Measurements from ENCODE around the gene SMARCAD1.
A peak's percentile ranks its signal among the peaks of the same experiment; 100 is the strongest.

The SMARCAD1 gene

GRCh38 chr4:94207469-94208224, at the start of gene SMARCAD1:
SMARCAD1 (plus strand) TSS chr4:94207865; CDS start chr4:94208395, 530 bp downstream.
- peak; percentile 47 for DNase-seq (ENCODE audit: low spot score)

- DNase-seq (ENCODE audit: low spot score) = no peak
Measured at GRCh38 chr4:94158883-94159282, 48.8 kb upstream of the SMARCAD1 start.

- no peak for DNase-seq (ENCODE audit: low spot score)
Measured at GRCh38 chr4:94159790-94160189, 47.9 kb upstream of the SMARCAD1 start.

GRCh38 chr4:94160774-94161173, 46.9 kb upstream of the SMARCAD1 start:
- DNase-seq (ENCODE audit: low spot score) = no peak

- DNase-seq (ENCODE audit: low spot score) = no peak
Measured at GRCh38 chr4:94165256-94165655, 42.4 kb upstream of the SMARCAD1 start.

- no peak for DNase-seq (ENCODE audit: low spot score)
Measured at GRCh38 chr4:94168321-94168720, 39.3 kb upstream of the SMARCAD1 start.

- DNase-seq (ENCODE audit: low spot score) = no peak
Measured at GRCh38 chr4:94169803-94170372, 37.8 kb upstream of the SMARCAD1 start.

GRCh38 chr4:94171616-94172015, 36.0 kb upstream of the SMARCAD1 start:
- DNase-seq (ENCODE audit: low spot score) = no peak

GRCh38 chr4:94175553-94176261, 32.0 kb upstream of the SMARCAD1 start:
- no peak for DNase-seq (ENCODE audit: low spot score)

GRCh38 chr4:94177822-94178221, 29.8 kb upstream of the SMARCAD1 start:
- no peak for DNase-seq (ENCODE audit: low spot score)

- DNase-seq (ENCODE audit: low spot score) = no peak
Measured at GRCh38 chr4:94181815-94182214, 25.9 kb upstream of the SMARCAD1 start.

- no peak for DNase-seq (ENCODE audit: low spot score)
Measured at GRCh38 chr4:94202769-94203168, 4.9 kb upstream of the SMARCAD1 start.

GRCh38 chr4:94208266-94208665, 601 bp downstream of the SMARCAD1 start:
- DNase-seq (ENCODE audit: low spot score) = no peak

- no peak for DNase-seq (ENCODE audit: low spot score)
Measured at GRCh38 chr4:94208918-94209317, 1.3 kb downstream of the SMARCAD1 start.

- no peak for DNase-seq (ENCODE audit: low spot score)
Measured at GRCh38 chr4:94211861-94212260, 4.2 kb downstream of the SMARCAD1 start.

GRCh38 chr4:94214703-94215319, 7.1 kb downstream of the SMARCAD1 start:
- no peak for DNase-seq (ENCODE audit: low spot score)

GRCh38 chr4:94216394-94216793, 8.7 kb downstream of the SMARCAD1 start:
- DNase-seq (ENCODE audit: low spot score) = no peak

GRCh38 chr4:94219402-94219801, 11.7 kb downstream of the SMARCAD1 start:
- no peak for DNase-seq (ENCODE audit: low spot score)

GRCh38 chr4:94221916-94222315, 14.3 kb downstream of the SMARCAD1 start:
- DNase-seq (ENCODE audit: low spot score) = no peak

GRCh38 chr4:94225449-94225848, 17.8 kb downstream of the SMARCAD1 start:
- DNase-seq (ENCODE audit: low spot score) = no peak

- no peak for DNase-seq (ENCODE audit: low spot score)
Measured at GRCh38 chr4:94226763-94227162, 19.1 kb downstream of the SMARCAD1 start.

GRCh38 chr4:94228493-94229216, 21.0 kb downstream of the SMARCAD1 start:
- no peak for DNase-seq (ENCODE audit: low spot score)

All from HuH-7.5 (cell line).